ENCODE data around the gene CTNND2.

The CTNND2 gene

DNA sequence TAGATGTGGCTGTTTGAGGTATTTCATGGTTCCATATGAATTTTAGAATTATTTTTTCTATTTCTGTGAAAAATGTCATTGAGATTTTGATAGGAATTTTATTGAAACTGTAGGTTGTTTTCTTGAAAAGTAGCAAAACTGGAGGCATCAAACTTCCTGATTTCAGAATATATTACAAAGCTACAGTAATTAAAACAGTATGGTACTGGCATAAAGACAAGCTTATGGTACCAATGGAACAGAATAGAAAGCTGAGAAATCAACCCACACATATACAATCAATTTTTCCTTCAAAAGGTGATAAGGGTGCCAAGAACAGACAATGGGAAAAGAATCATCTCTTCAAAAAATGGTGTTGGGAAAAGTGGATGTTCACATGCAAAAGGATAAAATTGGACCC, 945.5 kb downstream of the CTNND2 start:
- Histone ChIP-seq H3K27ac (ENCODE audit: low read depth, low read length) (no peak overlapping the region), H2AFZ (ENCODE audit: low read length, unreplicated experiment) (no peak overlapping the region), H3K4me3 (ENCODE audit: low read depth, low read length) (no peak overlapping the region), H3K36me3 (ENCODE audit: insufficient read depth, low read length) (no peaks in the 10 kb centered on the region), H3K27me3 (ENCODE audit: insufficient read depth, low read length) (no peaks in the 10 kb centered on the region; the same call in 1 of the 2 replicates), H3K79me2 (ENCODE audit: control insufficient read depth, insufficient read depth, low read length, unreplicated experiment) (no peaks in the 10 kb centered on the region), H3K4me1 (ENCODE audit: control insufficient read depth, insufficient read depth, low read length, unreplicated experiment) (no peaks in the 10 kb centered on the region)

DNA sequence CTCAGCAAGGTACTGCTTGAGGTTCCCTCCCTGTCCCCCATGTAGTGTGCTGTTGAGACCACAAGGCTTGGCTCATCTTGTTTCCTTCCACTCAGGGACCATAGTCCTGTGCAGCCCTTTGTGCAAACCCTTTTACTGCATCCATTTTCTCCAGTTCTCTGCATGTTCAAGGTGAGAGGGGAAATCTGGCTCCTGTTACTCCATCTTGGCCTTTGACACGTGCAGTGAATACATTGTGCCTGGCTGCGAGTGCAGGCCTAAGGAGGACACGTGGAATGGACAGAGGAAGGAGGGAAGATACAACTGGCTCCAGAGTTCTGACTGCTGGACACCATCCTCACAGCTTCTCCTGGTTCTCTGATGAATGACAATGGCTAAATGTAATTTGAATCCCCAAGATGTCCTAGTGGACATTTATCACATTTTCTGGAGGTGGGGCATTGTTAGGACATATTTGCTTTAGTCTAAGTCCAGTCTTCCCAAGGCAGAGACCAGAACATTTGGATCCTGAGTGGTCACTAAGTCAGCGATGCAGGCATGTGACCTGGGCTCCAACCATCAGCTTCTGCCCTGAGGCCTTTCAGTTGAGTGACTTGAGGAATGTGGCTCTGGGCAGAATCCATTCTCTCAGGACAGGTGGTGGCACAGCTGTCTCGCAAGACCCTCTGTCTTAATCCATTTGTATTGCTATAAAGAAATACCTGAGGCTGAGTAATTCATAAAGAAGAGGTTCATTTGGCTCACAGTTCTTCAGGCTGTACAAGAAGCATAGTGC, 954.2 kb downstream of the CTNND2 start:
- Histone ChIP-seq H3K4me3 (ENCODE audit: low read depth, low read length) (no peak overlapping the region), H2AFZ (ENCODE audit: low read length, unreplicated experiment) (no peak overlapping the region), H3K4me1 (ENCODE audit: control insufficient read depth, insufficient read depth, low read length, unreplicated experiment) (no peaks in the 10 kb centered on the region), H3K27me3 (ENCODE audit: insufficient read depth, low read length) (peaks cover 11% of the 10 kb centered on the region; the same call in 1 of the 2 replicates), H3K27ac (ENCODE audit: low read depth, low read length) (no peak overlapping the region), H3K36me3 (ENCODE audit: insufficient read depth, low read length) (no peaks in the 10 kb centered on the region), H3K79me2 (ENCODE audit: control insufficient read depth, insufficient read depth, low read length, unreplicated experiment) (no peaks in the 10 kb centered on the region)

DNA sequence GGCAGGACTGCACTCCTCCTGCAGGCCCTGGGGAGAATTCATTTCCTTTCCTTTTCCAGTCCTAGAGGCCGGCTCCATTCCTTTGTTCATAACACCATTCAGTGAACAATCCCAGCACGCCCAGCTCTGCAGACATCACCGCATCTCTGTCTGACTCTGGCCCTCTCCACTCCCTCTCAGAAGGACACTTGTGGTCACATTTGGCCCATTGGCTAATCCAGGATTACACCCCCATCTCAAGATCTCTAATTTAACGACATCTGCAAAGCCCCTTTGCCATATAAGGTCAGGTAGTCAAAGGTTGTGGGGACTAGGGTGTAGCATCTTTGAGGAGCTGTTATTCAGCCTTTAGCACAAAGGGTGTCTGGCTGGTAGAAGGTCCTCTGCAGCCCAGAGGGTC, 958.2 kb downstream of the CTNND2 start:
- no peak overlapping the region for H3K4me3 ChIP-seq (ENCODE audit: low read depth, low read length)
- peaks cover 18% of the 10 kb centered on the region; the same call in 1 of the 2 replicates for H3K27me3 ChIP-seq (ENCODE audit: insufficient read depth, low read length)
- no peak overlapping the region for H3K27ac ChIP-seq (ENCODE audit: low read depth, low read length)
- no peak overlapping the region for H2AFZ ChIP-seq (ENCODE audit: low read length, unreplicated experiment)
- no peaks in the 10 kb centered on the region for H3K4me1 ChIP-seq (ENCODE audit: control insufficient read depth, insufficient read depth, low read length, unreplicated experiment)
- H3K36me3 ChIP-seq (ENCODE audit: insufficient read depth, low read length): no peaks in the 10 kb centered on the region
- no peaks in the 10 kb centered on the region for H3K79me2 ChIP-seq (ENCODE audit: control insufficient read depth, insufficient read depth, low read length, unreplicated experiment)

DNA sequence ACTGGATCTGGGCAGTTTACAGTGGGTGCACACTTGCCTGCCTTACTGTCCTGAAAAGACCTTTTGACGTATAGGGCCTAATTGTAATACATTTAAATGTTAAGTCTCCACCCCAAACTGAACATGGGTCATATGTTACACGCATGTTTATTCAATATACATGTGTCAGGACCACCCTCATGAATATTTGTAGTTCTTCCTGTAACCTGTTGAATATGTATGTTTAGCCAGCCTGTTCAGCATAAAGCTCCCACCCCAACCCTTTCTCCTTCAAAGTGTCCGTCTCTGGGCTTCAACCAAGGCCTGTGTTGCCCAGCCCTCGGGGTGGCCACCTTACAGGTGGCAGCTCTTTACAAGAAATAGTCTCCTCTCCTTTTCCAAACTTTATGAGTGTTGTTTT, 962.3 kb downstream of the CTNND2 start:
- Histone ChIP-seq H3K27me3 (ENCODE audit: insufficient read depth, low read length) (0 out of 2 replicates have a peak, but pooled peaks cover 11% of the 10 kb centered on the region), H3K4me1 (ENCODE audit: control insufficient read depth, insufficient read depth, low read length, unreplicated experiment) (no peaks in the 10 kb centered on the region), H3K27ac (ENCODE audit: low read depth, low read length) (no peak overlapping the region), H3K79me2 (ENCODE audit: control insufficient read depth, insufficient read depth, low read length, unreplicated experiment) (no peaks in the 10 kb centered on the region), H2AFZ (ENCODE audit: low read length, unreplicated experiment) (no peak overlapping the region), H3K36me3 (ENCODE audit: insufficient read depth, low read length) (no peaks in the 10 kb centered on the region), H3K4me3 (ENCODE audit: low read depth, low read length) (no peak overlapping the region)

DNA sequence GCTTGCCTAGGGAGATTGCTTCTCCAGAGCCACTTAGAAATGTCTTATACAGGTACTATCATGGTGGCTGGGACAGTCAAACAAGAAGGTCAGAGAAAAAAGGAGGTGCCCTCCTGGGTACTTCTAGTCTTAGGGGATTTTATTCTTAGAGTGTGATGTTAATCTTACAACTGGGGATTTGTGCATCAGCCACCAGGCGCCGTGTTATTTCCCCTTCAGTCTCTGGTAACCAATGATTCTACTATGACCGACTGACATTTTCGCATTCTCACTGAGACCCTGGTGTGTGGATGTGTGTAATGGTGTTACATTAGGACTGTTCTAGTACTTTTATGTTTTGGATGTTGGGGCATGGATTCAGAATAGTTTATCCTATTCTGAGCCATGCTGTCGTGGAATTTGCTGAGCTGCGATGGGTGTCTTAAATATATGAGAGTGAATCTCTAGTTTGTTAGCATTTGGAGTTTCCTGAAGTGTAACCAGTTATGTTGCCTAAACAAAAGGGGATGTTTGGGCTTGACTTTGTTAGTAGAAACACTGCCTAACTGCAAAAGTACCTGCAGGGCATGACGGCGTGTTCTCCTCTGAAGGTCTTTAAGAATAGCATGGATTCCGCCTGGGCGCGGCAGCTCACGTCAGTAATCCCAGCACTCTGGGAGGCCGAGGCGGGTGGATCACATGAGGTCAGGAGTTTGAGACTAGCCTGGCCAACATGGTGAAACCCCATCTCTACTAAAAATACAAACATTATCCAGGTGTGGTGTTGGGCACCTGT, 968.0 kb downstream of the CTNND2 start:
- Histone ChIP-seq H3K36me3 (ENCODE audit: insufficient read depth, low read length) (no peaks in the 10 kb centered on the region), H2AFZ (ENCODE audit: low read length, unreplicated experiment) (no peak overlapping the region), H3K27me3 (ENCODE audit: insufficient read depth, low read length) (no peaks in the 10 kb centered on the region), H3K4me3 (ENCODE audit: low read depth, low read length) (no peak overlapping the region), H3K79me2 (ENCODE audit: control insufficient read depth, insufficient read depth, low read length, unreplicated experiment) (no peaks in the 10 kb centered on the region), H3K4me1 (ENCODE audit: control insufficient read depth, insufficient read depth, low read length, unreplicated experiment) (no peaks in the 10 kb centered on the region), H3K27ac (ENCODE audit: low read depth, low read length) (no peak overlapping the region)

DNA sequence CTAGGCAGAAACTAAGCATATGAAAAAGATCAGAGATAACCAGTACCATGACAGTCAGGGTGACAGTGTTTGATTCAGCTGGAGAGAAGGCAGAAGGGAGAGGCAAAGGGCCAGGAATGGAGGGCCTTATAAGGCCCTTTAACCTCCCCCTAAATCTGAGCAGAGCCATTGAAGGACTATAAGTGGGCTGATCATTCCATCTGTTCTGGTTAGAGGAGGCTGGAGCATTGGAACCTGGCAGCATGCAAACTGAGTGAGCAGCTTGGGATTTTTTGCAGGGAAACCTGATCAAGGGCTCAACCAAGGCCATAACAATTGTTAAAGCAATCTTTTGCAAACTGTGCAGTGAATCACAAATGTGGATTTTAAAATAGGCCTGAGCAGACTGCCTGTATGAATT, 968.7 kb downstream of the CTNND2 start:
- Histone ChIP-seq H3K27ac (ENCODE audit: low read depth, low read length) (no peak overlapping the region), H2AFZ (ENCODE audit: low read length, unreplicated experiment) (no peak overlapping the region), H3K4me3 (ENCODE audit: low read depth, low read length) (no peak overlapping the region), H3K79me2 (ENCODE audit: control insufficient read depth, insufficient read depth, low read length, unreplicated experiment) (no peaks in the 10 kb centered on the region), H3K36me3 (ENCODE audit: insufficient read depth, low read length) (no peaks in the 10 kb centered on the region), H3K4me1 (ENCODE audit: control insufficient read depth, insufficient read depth, low read length, unreplicated experiment) (no peaks in the 10 kb centered on the region), H3K27me3 (ENCODE audit: insufficient read depth, low read length) (no peaks in the 10 kb centered on the region)

DNA sequence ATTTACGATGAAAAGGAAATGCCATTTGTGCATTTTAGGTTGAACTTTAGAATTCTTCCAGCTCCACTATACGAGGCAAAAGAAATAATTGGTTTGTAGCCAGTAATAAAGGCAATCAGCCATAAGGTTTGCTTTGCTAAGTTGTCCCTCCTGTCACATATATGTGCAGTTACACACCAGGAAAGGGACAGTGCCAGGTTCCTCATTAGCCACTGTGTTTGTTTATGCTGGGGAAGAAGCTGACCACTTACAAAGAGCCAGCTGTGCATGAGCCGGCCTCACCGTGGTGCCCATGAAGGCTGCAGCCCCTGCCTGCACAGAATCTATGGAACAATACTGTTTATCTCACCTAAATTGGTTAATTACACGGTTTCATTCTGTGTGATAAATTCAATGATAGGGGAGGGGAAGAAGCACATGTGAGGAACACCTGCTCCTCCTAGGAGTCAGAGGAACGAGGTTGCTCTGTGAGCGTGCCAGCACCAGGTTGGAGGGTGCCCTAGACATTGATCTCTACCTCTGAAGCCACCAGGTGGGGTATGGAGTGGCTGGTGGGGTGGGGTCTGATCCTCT, 969.4 kb downstream of the CTNND2 start:
- no peak overlapping the region for H2AFZ ChIP-seq (ENCODE audit: low read length, unreplicated experiment)
- no peaks in the 10 kb centered on the region for H3K27me3 ChIP-seq (ENCODE audit: insufficient read depth, low read length)
- H3K79me2 ChIP-seq (ENCODE audit: control insufficient read depth, insufficient read depth, low read length, unreplicated experiment): no peaks in the 10 kb centered on the region
- H3K4me3 ChIP-seq (ENCODE audit: low read depth, low read length): no peak overlapping the region
- H3K4me1 ChIP-seq (ENCODE audit: control insufficient read depth, insufficient read depth, low read length, unreplicated experiment): no peaks in the 10 kb centered on the region
- no peak overlapping the region for H3K27ac ChIP-seq (ENCODE audit: low read depth, low read length)
- no peaks in the 10 kb centered on the region for H3K36me3 ChIP-seq (ENCODE audit: insufficient read depth, low read length)

DNA sequence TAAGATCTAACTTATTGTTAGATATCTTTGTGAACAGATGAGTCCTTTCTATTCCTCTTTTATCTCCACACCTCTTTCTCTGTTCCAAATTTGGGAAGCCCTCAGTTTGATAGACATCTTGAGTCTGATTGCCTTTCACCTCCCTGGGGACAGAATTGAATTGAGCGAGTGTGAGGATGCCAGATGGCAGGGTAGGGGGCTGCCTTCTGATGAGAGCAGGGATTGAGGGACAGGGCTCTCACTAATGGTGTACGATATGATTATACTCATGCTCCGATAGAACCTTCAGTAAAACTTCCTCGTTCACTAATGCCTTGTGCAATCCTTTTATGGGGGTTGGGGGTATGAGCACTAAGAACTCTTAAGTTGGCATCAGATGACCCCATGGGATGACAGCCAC, 971.1 kb downstream of the CTNND2 start:
- Histone ChIP-seq H3K4me1 (ENCODE audit: control insufficient read depth, insufficient read depth, low read length, unreplicated experiment) (no peaks in the 10 kb centered on the region), H3K79me2 (ENCODE audit: control insufficient read depth, insufficient read depth, low read length, unreplicated experiment) (no peaks in the 10 kb centered on the region), H3K4me3 (ENCODE audit: low read depth, low read length) (no peak overlapping the region), H3K27me3 (ENCODE audit: insufficient read depth, low read length) (no peaks in the 10 kb centered on the region), H2AFZ (ENCODE audit: low read length, unreplicated experiment) (no peak overlapping the region), H3K36me3 (ENCODE audit: insufficient read depth, low read length) (no peaks in the 10 kb centered on the region), H3K27ac (ENCODE audit: low read depth, low read length) (no peak overlapping the region)

DNA sequence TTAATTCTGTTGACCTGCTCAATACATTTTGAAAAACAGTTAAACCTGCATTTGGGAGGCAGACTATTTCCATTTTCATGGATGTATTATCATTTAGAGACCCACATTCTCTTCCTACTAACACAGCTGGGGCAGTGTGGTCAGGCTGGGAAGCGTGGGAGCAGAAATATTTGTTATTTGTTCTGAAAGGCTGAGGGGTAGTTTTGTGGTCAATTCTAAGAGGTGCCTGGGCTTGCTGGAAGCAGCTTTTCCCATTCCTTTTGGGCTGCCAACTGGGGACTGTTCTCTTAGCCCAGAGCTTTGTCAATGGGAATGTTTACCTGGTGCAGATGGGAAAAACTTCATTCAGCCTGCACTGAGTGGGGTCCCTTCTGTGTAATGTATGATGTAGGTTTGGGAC, 971.8 kb downstream of the CTNND2 start:
- Histone ChIP-seq H3K4me3 (ENCODE audit: low read depth, low read length) (no peak overlapping the region), H3K79me2 (ENCODE audit: control insufficient read depth, insufficient read depth, low read length, unreplicated experiment) (no peaks in the 10 kb centered on the region), H3K27me3 (ENCODE audit: insufficient read depth, low read length) (no peaks in the 10 kb centered on the region), H3K27ac (ENCODE audit: low read depth, low read length) (no peak overlapping the region), H3K36me3 (ENCODE audit: insufficient read depth, low read length) (no peaks in the 10 kb centered on the region), H2AFZ (ENCODE audit: low read length, unreplicated experiment) (no peak overlapping the region), H3K4me1 (ENCODE audit: control insufficient read depth, insufficient read depth, low read length, unreplicated experiment) (no peaks in the 10 kb centered on the region)

DNA sequence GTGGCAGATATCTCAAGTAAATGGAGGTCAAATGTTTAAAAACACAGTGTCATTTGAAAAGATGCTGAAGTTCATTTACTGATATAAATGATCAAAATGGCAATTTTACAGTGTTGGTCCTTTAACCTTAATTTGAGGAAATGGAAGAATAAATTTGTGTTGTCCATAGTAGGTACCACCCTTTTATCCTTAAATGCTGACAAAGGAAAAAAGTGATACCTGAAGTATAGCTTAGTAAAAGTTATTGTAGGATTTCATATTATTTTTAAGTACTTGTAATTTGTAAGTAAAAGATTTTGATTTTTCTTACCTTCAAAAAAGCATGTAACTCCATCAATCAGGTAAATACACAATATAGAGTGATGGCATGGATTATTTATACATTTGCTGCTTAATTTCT, 976.6 kb downstream of the CTNND2 start:
- no peak overlapping the region for H2AFZ ChIP-seq (ENCODE audit: low read length, unreplicated experiment)
- no peaks in the 10 kb centered on the region for H3K36me3 ChIP-seq (ENCODE audit: insufficient read depth, low read length)
- H3K27ac ChIP-seq (ENCODE audit: low read depth, low read length): no peak overlapping the region
- H3K4me1 ChIP-seq (ENCODE audit: control insufficient read depth, insufficient read depth, low read length, unreplicated experiment): no peaks in the 10 kb centered on the region
- no peaks in the 10 kb centered on the region for H3K79me2 ChIP-seq (ENCODE audit: control insufficient read depth, insufficient read depth, low read length, unreplicated experiment)
- H3K4me3 ChIP-seq (ENCODE audit: low read depth, low read length): no peak overlapping the region
- H3K27me3 ChIP-seq (ENCODE audit: insufficient read depth, low read length): no peaks in the 10 kb centered on the region
